HEK293 (cell line): Measurements from ENCODE around the gene PPARG.
A peak's percentile ranks its signal among the peaks of the same experiment; 100 is the strongest.

Experiments
- ATF2 ChIP-seq: fragments of 450-650 bp; formaldehyde crosslinking; IDR thresholded peaks from 2 replicates; pipeline ENCODE4 v1.5.1; 2016; ENCODE audit warnings: missing biosample characterization, missing genetic modification characterization, low read depth
- BCL11B ChIP-seq: fragments of 450-650 bp; formaldehyde crosslinking; IDR thresholded peaks from 2 replicates; pipeline ENCODE4 v1.5.1; 2016; ENCODE audit warnings: low read depth, missing biosample characterization, missing genetic modification characterization
- EGR2 ChIP-seq: fragments of 450-650 bp; formaldehyde crosslinking; IDR thresholded peaks from 2 replicates; pipeline ENCODE4 v1.5.1; 2016; ENCODE audit warnings: low read depth, missing biosample characterization, missing genetic modification characterization
- ELK4 ChIP-seq: IDR thresholded peaks from 2 replicates; pipeline ENCODE4 v1.6.1; 2011; ENCODE audit warnings: mild to moderate bottlenecking, low read depth, low read length, borderline replicate concordance
- GLIS1 ChIP-seq: fragments of 450-650 bp; formaldehyde crosslinking; IDR thresholded peaks from 2 replicates; pipeline ENCODE4 v1.5.1; 2016; ENCODE audit warnings: missing biosample characterization, missing genetic modification characterization
- MZF1 ChIP-seq: fragments of 450-650 bp; formaldehyde crosslinking; IDR thresholded peaks from 2 replicates; pipeline ENCODE4 v1.5.1; 2017; ENCODE audit warnings: missing biosample characterization, missing genetic modification characterization, borderline replicate concordance
- SCRT2 ChIP-seq: fragments of 450-650 bp; formaldehyde crosslinking; IDR thresholded peaks from 2 replicates; pipeline ENCODE4 v1.5.1; 2016; ENCODE audit warnings: missing biosample characterization, missing genetic modification characterization
- SP7 ChIP-seq: fragments of 450-650 bp; formaldehyde crosslinking; IDR thresholded peaks from 2 replicates; pipeline ENCODE4 v1.5.1; 2016; ENCODE audit warnings: missing biosample characterization, missing genetic modification characterization
- ZBTB6 ChIP-seq: fragments of 450-650 bp; formaldehyde crosslinking; IDR thresholded peaks from 2 replicates; pipeline ENCODE4 v1.5.1; 2017; ENCODE audit warnings: missing biosample characterization, missing genetic modification characterization
- ZFHX2 ChIP-seq: fragments of 450-650 bp; formaldehyde crosslinking; conservative IDR thresholded peaks from 2 replicates; pipeline ENCODE4 v1.5.1; 2016; ENCODE audit warnings: missing biosample characterization, missing genetic modification characterization
- ZNF174 ChIP-seq: fragments of 450-650 bp; formaldehyde crosslinking; IDR thresholded peaks from 2 replicates; pipeline ENCODE4 v1.5.0; 2017; ENCODE audit warnings: missing biosample characterization, mild to moderate bottlenecking, missing genetic modification characterization
- ZNF214 ChIP-seq: fragments of 450-650 bp; formaldehyde crosslinking; IDR thresholded peaks from 2 replicates; pipeline ENCODE4 v1.5.1; 2017; ENCODE audit warnings: missing biosample characterization, mild to moderate bottlenecking, missing genetic modification characterization, borderline replicate concordance
- ZNF24 ChIP-seq: fragments of 450-650 bp; formaldehyde crosslinking; IDR thresholded peaks from 2 replicates; pipeline ENCODE4 v1.5.1; 2016; ENCODE audit warnings: missing biosample characterization, missing genetic modification characterization
- ZNF274 ChIP-seq, 2 experiments: fragments of 200-500 bp in 1 of 2; fragments of 450-650 bp in 1 of 2; sonication (Bioruptor generic) in 1 of 2; formaldehyde crosslinking in 1 of 2; IDR thresholded peaks; 2 replicates each; pipeline versions ENCODE4 v1.5.1 to v1.6.1; 2014 to 2016; ENCODE audit warnings: borderline replicate concordance in 1 of 2, inconsistent platforms in 1 of 2, low read length in 1 of 2, missing biosample characterization in 1 of 2, missing genetic modification characterization in 1 of 2
- ZNF302 ChIP-seq: fragments of 450-650 bp; formaldehyde crosslinking; IDR thresholded peaks from 2 replicates; pipeline ENCODE4 v1.5.1; 2016; ENCODE audit warnings: missing biosample characterization, missing genetic modification characterization, low read depth
- ZNF366 ChIP-seq: fragments of 450-650 bp; formaldehyde crosslinking; conservative IDR thresholded peaks from 2 replicates; pipeline ENCODE4 v1.5.1; 2016; ENCODE audit warnings: missing biosample characterization, missing genetic modification characterization
- ZNF404 ChIP-seq: fragments of 450-650 bp; formaldehyde crosslinking; IDR thresholded peaks from 2 replicates; pipeline ENCODE4 v1.5.1; 2017; ENCODE audit warnings: missing biosample characterization, missing genetic modification characterization
- ZNF473 ChIP-seq: fragments of 450-650 bp; formaldehyde crosslinking; IDR thresholded peaks from 2 replicates; pipeline ENCODE4 v1.5.1; 2017; ENCODE audit warnings: missing biosample characterization, missing genetic modification characterization
- ZNF692 ChIP-seq: fragments of 450-650 bp; formaldehyde crosslinking; IDR thresholded peaks from 2 replicates; pipeline ENCODE4 v1.5.1; 2016; ENCODE audit warnings: missing biosample characterization, missing genetic modification characterization
- ZNF701 ChIP-seq: fragments of 450-650 bp; formaldehyde crosslinking; IDR thresholded peaks from 2 replicates; pipeline ENCODE4 v1.5.1; 2016; ENCODE audit warnings: missing biosample characterization, missing genetic modification characterization
- ZNF776 ChIP-seq: fragments of 450-650 bp; formaldehyde crosslinking; IDR thresholded peaks from 2 replicates; pipeline ENCODE4 v1.5.0; 2017; ENCODE audit warnings: missing biosample characterization, missing genetic modification characterization, borderline replicate concordance
- ZXDB ChIP-seq: fragments of 450-650 bp; formaldehyde crosslinking; IDR thresholded peaks from 2 replicates; pipeline ENCODE4 v1.5.1; 2016; ENCODE audit warnings: missing biosample characterization, missing genetic modification characterization
- TF ChIP-seq, protein P1 (sequence below): fragments of 450-650 bp; formaldehyde crosslinking; IDR thresholded peaks from 2 replicates; pipeline ENCODE4 v1.5.1; 2016; ENCODE audit warnings: missing biosample characterization, missing genetic modification characterization
- TF ChIP-seq, protein P2 (sequence below): fragments of 450-650 bp; formaldehyde crosslinking; IDR thresholded peaks from 2 replicates; pipeline ENCODE4 v1.5.1; 2016; ENCODE audit warnings: missing biosample characterization, missing genetic modification characterization
- TF ChIP-seq, protein P3 (sequence below): fragments of 450-650 bp; formaldehyde crosslinking; IDR thresholded peaks from 2 replicates; pipeline ENCODE4 v1.5.1; 2017; ENCODE audit warnings: missing biosample characterization, missing genetic modification characterization
- TF ChIP-seq, protein P4 (sequence below): fragments of 450-650 bp; formaldehyde crosslinking; IDR thresholded peaks from 2 replicates; pipeline ENCODE4 v1.5.1; 2016; ENCODE audit warnings: missing biosample characterization, missing genetic modification characterization

PPARG gene

GRCh38 chr3:12442654-12443501, 154.0 kb downstream of the PPARG start (continued):
- TF ChIP-seq SP7 (peak; percentile 66), ZFHX2 (tag by site-specific recombination) (peak; percentile 91), ELK4 (no peak), ZNF366 (tag by site-specific recombination) (0 out of 2 replicates have a peak, but pooled peaks have one; percentile 26), EGR2 (tag by site-specific recombination) (peak; percentile 77), ZNF214 (tag by site-specific recombination) (no peak), ZNF776 (tag by site-specific recombination) (no peak), ZXDB (peak; percentile 46; the same call in 1 of the 2 replicates), GLIS1 (tag by site-specific recombination) (peak; percentile 93), ZNF174 (tag by site-specific recombination) (no peak), ATF2 (tag by site-specific recombination) (no peak), ZNF701 (tag by site-specific recombination) (no peak), ZNF274 (IDR thresholded peaks at IDR 0.05; ENCODE audit: low read length) (no peak), ZNF274 (tag by site-specific recombination; IDR thresholded peaks at IDR 0.05; ENCODE audit: borderline replicate concordance) (no peak), ZNF404 (tag by site-specific recombination) (no peak), SCRT2 (no peak), MZF1 (0 out of 2 replicates have a peak, but pooled peaks have one; percentile 24), ZNF473 (tag by site-specific recombination) (no peak), ZNF302 (tag by site-specific recombination) (no peak), BCL11B (no peak), ZNF24 (tag by site-specific recombination) (no peak), ZBTB6 (tag by site-specific recombination) (no peak), ZNF692 (peak; percentile 46; the same call in 1 of the 2 replicates)
- TF ChIP-seq, protein P1, sequence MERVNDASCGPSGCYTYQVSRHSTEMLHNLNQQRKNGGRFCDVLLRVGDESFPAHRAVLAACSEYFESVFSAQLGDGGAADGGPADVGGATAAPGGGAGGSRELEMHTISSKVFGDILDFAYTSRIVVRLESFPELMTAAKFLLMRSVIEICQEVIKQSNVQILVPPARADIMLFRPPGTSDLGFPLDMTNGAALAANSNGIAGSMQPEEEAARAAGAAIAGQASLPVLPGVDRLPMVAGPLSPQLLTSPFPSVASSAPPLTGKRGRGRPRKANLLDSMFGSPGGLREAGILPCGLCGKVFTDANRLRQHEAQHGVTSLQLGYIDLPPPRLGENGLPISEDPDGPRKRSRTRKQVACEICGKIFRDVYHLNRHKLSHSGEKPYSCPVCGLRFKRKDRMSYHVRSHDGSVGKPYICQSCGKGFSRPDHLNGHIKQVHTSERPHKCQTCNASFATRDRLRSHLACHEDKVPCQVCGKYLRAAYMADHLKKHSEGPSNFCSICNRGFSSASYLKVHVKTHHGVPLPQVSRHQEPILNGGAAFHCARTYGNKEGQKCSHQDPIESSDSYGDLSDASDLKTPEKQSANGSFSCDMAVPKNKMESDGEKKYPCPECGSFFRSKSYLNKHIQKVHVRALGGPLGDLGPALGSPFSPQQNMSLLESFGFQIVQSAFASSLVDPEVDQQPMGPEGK (tag by site-specific recombination) = no peak
- TF ChIP-seq, protein P2, sequence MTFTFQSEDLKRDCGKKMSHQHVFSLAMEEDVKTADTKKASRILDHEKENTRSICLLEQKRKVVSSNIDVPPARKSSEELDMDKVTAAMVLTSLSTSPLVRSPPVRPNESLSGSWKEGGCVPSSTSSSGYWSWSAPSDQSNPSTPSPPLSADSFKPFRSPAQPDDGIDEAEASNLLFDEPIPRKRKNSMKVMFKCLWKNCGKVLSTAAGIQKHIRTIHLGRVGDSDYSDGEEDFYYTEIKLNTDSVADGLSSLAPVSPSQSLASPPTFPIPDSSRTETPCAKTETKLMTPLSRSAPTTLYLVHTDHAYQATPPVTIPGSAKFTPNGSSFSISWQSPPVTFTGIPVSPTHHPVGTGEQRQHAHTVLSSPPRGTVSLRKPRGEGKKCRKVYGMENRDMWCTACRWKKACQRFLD (tag by site-specific recombination) = no peak
- TF ChIP-seq, protein P3, sequence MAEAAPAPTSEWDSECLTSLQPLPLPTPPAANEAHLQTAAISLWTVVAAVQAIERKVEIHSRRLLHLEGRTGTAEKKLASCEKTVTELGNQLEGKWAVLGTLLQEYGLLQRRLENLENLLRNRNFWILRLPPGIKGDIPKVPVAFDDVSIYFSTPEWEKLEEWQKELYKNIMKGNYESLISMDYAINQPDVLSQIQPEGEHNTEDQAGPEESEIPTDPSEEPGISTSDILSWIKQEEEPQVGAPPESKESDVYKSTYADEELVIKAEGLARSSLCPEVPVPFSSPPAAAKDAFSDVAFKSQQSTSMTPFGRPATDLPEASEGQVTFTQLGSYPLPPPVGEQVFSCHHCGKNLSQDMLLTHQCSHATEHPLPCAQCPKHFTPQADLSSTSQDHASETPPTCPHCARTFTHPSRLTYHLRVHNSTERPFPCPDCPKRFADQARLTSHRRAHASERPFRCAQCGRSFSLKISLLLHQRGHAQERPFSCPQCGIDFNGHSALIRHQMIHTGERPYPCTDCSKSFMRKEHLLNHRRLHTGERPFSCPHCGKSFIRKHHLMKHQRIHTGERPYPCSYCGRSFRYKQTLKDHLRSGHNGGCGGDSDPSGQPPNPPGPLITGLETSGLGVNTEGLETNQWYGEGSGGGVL (tag by site-specific recombination) = peak; percentile 69
- TF ChIP-seq, protein P4, sequence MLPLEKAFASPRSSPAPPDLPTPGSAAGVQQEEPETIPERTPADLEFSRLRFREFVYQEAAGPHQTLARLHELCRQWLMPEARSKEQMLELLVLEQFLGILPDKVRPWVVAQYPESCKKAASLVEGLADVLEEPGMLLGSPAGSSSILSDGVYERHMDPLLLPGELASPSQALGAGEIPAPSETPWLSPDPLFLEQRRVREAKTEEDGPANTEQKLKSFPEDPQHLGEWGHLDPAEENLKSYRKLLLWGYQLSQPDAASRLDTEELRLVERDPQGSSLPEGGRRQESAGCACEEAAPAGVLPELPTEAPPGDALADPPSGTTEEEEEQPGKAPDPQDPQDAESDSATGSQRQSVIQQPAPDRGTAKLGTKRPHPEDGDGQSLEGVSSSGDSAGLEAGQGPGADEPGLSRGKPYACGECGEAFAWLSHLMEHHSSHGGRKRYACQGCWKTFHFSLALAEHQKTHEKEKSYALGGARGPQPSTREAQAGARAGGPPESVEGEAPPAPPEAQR (tag by site-specific recombination) = no peak
